Small intestine (tissue), 7 donors: ENCODE measurements around the gene PTPN13. TPM values are rescaled to one million over a fixed set of nuclear protein-coding genes. Genes with fewer than 3 reads are reported as not detected.

Experiments used
- DNase-seq, 2 donors: peaks; one replicate each; pipeline versions ENCODE4 v3.0.0 to v3.0.0-alpha.2; 2013
- FAIRE-seq: peaks from 2 replicates; lab custom pipeline; 2012; peaks lifted over from hg19 to GRCh38; lab: Jason Lieb, UNC
- H3K27ac ChIP-seq, 3 donors: one replicate each; pipeline ENCODE4 v1.5.1; 2013; ENCODE audit warnings: low read length in 2 of 3, mild to moderate bottlenecking in 2 of 3, control low read depth in 1 of 3, inconsistent platforms in 1 of 3, low read depth in 1 of 3, moderate library complexity in 1 of 3
- H3K27me3 ChIP-seq, 3 donors: one replicate each; pipeline ENCODE4 v1.6.1; 2013; ENCODE audit warnings: low read length in 3 of 3, inconsistent platforms in 1 of 3; ENCODE audit not compliant: control insufficient read depth in 3 of 3, insufficient read depth in 3 of 3
- H3K36me3 ChIP-seq, 3 donors: one replicate each; pipeline ENCODE4 v1.6.1; 2013; ENCODE audit warnings: low read length in 3 of 3, inconsistent platforms in 1 of 3, low read depth in 1 of 3, mild to moderate bottlenecking in 1 of 3, moderate library complexity in 1 of 3; ENCODE audit not compliant: control insufficient read depth in 3 of 3, insufficient read depth in 2 of 3
- H3K4me1 ChIP-seq, 3 donors: one replicate each; pipeline ENCODE4 v1.6.1; 2013; ENCODE audit warnings: low read length in 2 of 3, inconsistent platforms in 1 of 3, low read depth in 1 of 3, mild to moderate bottlenecking in 1 of 3, moderate library complexity in 1 of 3; ENCODE audit not compliant: control insufficient read depth in 3 of 3, insufficient read depth in 2 of 3
- H3K4me3 ChIP-seq, 3 donors: one replicate each; pipeline ENCODE4 v1.5.1; 2013; ENCODE audit warnings: low read length in 3 of 3, control low read depth in 1 of 3, inconsistent platforms in 1 of 3, low read depth in 1 of 3, mild to moderate bottlenecking in 1 of 3, moderate library complexity in 1 of 3
- H3K9me3 ChIP-seq, 2 donors: one replicate each; pipeline ENCODE4 v1.6.1; 2013; ENCODE audit warnings: low read depth in 1 of 2, low read length in 1 of 2; ENCODE audit not compliant: control insufficient read depth in 2 of 2, insufficient read depth in 1 of 2
- WGBS, 3 donors: extraction: QIAGEN DNeasy Blood & Tissue Kit; methylation state at CpG; one replicate each; pipeline ENCODE4 v1.1.7; 2013; 5-methylcytosine and 5-hydroxymethylcytosine counted together
- polyA plus RNA-seq, 4 donors: library from polyadenylated mRNA; stranded (reverse) in 3 of 4; unstranded in 1 of 4; fragments of 200-250 nt in 3 of 4; fragments of 120-200 nt in 1 of 4; gene quantifications; one replicate each; pipeline versions ENCODE4 v1.2.1 to v1.2.3, GENCODE V29; 2013
- donor health status: healthy with polysubstance abuse.
- donor health status: control.
- donor health status: control.
- donor health status: Bipolar disorder and iron deficiency.
- donor health status: healthy.

The PTPN13 gene
- polyA plus RNA-seq, 4 donors, result 0.22 to 18.2 (median 0.60) TPM

- 27 to 60% (median 58%) methylated on average over 5 of the region's 5 CpGs for WGBS, 3 donors
- FAIRE-seq, result no peak
- no peak overlapping the region for H3K27ac ChIP-seq
- peak in 1 of 2 donors; percentile 9 for DNase-seq
- peaks cover 0 to 8% (median 0%) of the 10 kb centered on the region in 3 donors for H3K4me1 ChIP-seq
- H3K4me3 ChIP-seq, result no peak overlapping the region
- H3K27me3 ChIP-seq, result no peaks in the 10 kb centered on the region
- H3K36me3 ChIP-seq, result no peaks in the 10 kb centered on the region
- no peaks in the 10 kb centered on the region for H3K9me3 ChIP-seq
Measured at GRCh38 chr4:86558258-86558657, 35.9 kb upstream of the PTPN13 start.

GRCh38 chr4:86558797-86559196, 35.3 kb upstream of the PTPN13 start:
- H3K36me3 ChIP-seq, result no peaks in the 10 kb centered on the region
- no peaks in the 10 kb centered on the region for H3K27me3 ChIP-seq
- H3K4me3 ChIP-seq, result no peak overlapping the region
- 27 to 69% (median 55%) methylated on average over 1 of the region's 1 CpG for WGBS, 3 donors
- H3K27ac ChIP-seq, result no peak overlapping the region
- H3K4me1 ChIP-seq, result peaks cover 0 to 8% (median 0%) of the 10 kb centered on the region in 3 donors
- DNase-seq (peak in 1 of 2 donors; percentile 36), FAIRE-seq (no peak)
- no peaks in the 10 kb centered on the region for H3K9me3 ChIP-seq

- H3K27me3 ChIP-seq, result no peaks in the 10 kb centered on the region
- DNase-seq, result peak in 1 of 2 donors; percentile 64
- FAIRE-seq, result no peak
Measured at GRCh38 chr4:86560447-86560846, 33.7 kb upstream of the PTPN13 start.

GRCh38 chr4:86561256-86561655, 32.9 kb upstream of the PTPN13 start:
- H3K4me3 ChIP-seq, result no peak overlapping the region
- H3K27me3 ChIP-seq, result no peaks in the 10 kb centered on the region
- no peak overlapping the region for H3K27ac ChIP-seq
- no peak for FAIRE-seq
- no peak for DNase-seq
- H3K4me1 ChIP-seq, result peaks cover 0 to 8% (median 0%) of the 10 kb centered on the region in 3 donors
- no peaks in the 10 kb centered on the region for H3K36me3 ChIP-seq
- WGBS, 3 donors, result 72 to 91% (median 85%) methylated on average over 1 of the region's 1 CpG
- H3K9me3 ChIP-seq, result no peaks in the 10 kb centered on the region

More at GRCh38 chr4:86560447-86560846, 33.7 kb upstream of the PTPN13 start:
- Histone ChIP-seq H3K27ac (no peak overlapping the region), H3K4me3 (no peak overlapping the region), H3K9me3 (no peaks in the 10 kb centered on the region), H3K36me3 (no peaks in the 10 kb centered on the region), H3K4me1 (peaks cover 0 to 8% (median 0%) of the 10 kb centered on the region in 3 donors)
- WGBS, 3 donors, result 17 to 47% (median 27%) methylated on average over 2 of the region's 2 CpGs

- H3K36me3 ChIP-seq, result no peaks in the 10 kb centered on the region
- H3K4me3 ChIP-seq, result no peak overlapping the region
- 88 to 92% (median 91%) methylated on average over 2 of the region's 2 CpGs for WGBS, 3 donors
- H3K9me3 ChIP-seq, result no peaks in the 10 kb centered on the region
- H3K27ac ChIP-seq, result no peak overlapping the region
- no peak for DNase-seq
- no peaks in the 10 kb centered on the region for H3K27me3 ChIP-seq
- peaks cover 0 to 8% (median 0%) of the 10 kb centered on the region in 3 donors for H3K4me1 ChIP-seq
- FAIRE-seq, result no peak
Measured at GRCh38 chr4:86563416-86563815, 30.7 kb upstream of the PTPN13 start.

- DNase-seq, result no peak
- H3K27ac ChIP-seq, result no peak overlapping the region
- WGBS, 3 donors, result 80 to 83% (median 82%) methylated on average over 5 of the region's 5 CpGs
- H3K27me3 ChIP-seq, result no peaks in the 10 kb centered on the region
- H3K4me1 ChIP-seq, result peaks cover 0 to 8% (median 0%) of the 10 kb centered on the region in 3 donors
- no peak for FAIRE-seq
- no peaks in the 10 kb centered on the region for H3K36me3 ChIP-seq
- no peak overlapping the region for H3K4me3 ChIP-seq
- no peaks in the 10 kb centered on the region for H3K9me3 ChIP-seq
Measured at GRCh38 chr4:86564795-86565194, 29.3 kb upstream of the PTPN13 start.

- FAIRE-seq, result no peak
- Histone ChIP-seq H3K27me3 (no peaks in the 10 kb centered on the region), H3K4me3 (no peak overlapping the region), H3K9me3 (no peaks in the 10 kb centered on the region), H3K27ac (no peak overlapping the region), H3K36me3 (no peaks in the 10 kb centered on the region), H3K4me1 (peaks cover 0 to 5% (median 0%) of the 10 kb centered on the region in 3 donors)
- DNase-seq, result no peak
- 69 to 90% (median 83%) methylated on average over 2 of the region's 2 CpGs for WGBS, 3 donors
Measured at GRCh38 chr4:86565651-86566050, 28.5 kb upstream of the PTPN13 start.

- Histone ChIP-seq H3K4me3 (no peak overlapping the region), H3K4me1 (no peaks in the 10 kb centered on the region), H3K36me3 (no peaks in the 10 kb centered on the region), H3K9me3 (no peaks in the 10 kb centered on the region), H3K27me3 (no peaks in the 10 kb centered on the region), H3K27ac (no peak overlapping the region)
- FAIRE-seq (no peak), DNase-seq (no peak)
- WGBS, 3 donors, result 65 to 76% (median 71%) methylated on average over 6 of the region's 6 CpGs
Measured at GRCh38 chr4:86569103-86569870, 24.8 kb upstream of the PTPN13 start.
